Astrocyte (in vitro differentiated cells and primary cell): ENCODE results near the gene CSF1R.

Experiments used
- EZH2 ChIP-seq: IDR thresholded peaks from 2 replicates; pipeline ENCODE4 v1.6.1; 2012; ENCODE audit warnings: mild to moderate bottlenecking, low read length, inconsistent platforms; ENCODE audit not compliant: insufficient read depth
- TF ChIP-seq, protein P1 (sequence below): IDR thresholded peaks from 2 replicates; pipeline ENCODE4 v1.5.1; 2011; ENCODE audit warnings: low read depth, mild to moderate bottlenecking, inconsistent platforms, low read length, moderate library complexity; ENCODE audit not compliant: insufficient read depth

DNA sequence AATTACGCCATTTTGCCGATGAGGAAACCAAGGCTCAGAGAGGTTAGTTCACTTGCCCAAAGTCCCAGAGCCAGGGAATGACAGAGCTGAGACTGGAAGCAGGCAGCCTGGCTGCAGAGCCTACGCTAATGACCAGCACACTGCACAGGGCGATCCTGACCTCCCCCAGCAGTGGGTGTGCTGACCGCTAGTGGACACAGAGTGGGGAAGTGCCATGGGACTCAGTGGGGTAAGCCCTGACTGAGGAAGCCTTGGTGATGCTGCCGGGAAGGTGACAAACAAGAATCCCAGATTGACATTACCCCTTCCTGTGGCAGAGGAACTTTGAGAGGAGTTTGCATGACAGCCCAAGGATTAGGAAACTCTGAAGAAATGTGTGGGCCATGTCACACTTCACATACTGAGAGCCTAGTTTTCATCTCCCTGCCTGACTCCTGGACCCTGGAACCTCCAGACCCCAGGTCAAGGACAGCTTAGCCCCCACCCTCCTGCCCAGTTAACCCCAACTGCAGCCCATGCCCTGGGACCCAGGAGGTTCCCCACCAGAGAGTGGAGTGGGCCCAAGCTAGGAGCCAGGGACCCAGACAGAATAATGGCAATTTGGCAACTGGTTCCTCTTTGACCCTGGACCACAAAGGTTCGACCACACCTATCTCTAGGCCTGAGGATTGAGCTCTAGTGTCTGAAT is 19.7 kb upstream of the CSF1R start:
- TF ChIP-seq, protein P1, sequence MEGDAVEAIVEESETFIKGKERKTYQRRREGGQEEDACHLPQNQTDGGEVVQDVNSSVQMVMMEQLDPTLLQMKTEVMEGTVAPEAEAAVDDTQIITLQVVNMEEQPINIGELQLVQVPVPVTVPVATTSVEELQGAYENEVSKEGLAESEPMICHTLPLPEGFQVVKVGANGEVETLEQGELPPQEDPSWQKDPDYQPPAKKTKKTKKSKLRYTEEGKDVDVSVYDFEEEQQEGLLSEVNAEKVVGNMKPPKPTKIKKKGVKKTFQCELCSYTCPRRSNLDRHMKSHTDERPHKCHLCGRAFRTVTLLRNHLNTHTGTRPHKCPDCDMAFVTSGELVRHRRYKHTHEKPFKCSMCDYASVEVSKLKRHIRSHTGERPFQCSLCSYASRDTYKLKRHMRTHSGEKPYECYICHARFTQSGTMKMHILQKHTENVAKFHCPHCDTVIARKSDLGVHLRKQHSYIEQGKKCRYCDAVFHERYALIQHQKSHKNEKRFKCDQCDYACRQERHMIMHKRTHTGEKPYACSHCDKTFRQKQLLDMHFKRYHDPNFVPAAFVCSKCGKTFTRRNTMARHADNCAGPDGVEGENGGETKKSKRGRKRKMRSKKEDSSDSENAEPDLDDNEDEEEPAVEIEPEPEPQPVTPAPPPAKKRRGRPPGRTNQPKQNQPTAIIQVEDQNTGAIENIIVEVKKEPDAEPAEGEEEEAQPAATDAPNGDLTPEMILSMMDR, result no peak
- no peak for TF ChIP-seq EZH2
